GM23248 (cell line): ENCODE data around the gene CPVL. TPM values are rescaled to one million over a fixed set of nuclear protein-coding genes. Genes with fewer than 3 reads are reported as not detected.

Experiments
- DNase-seq: peaks from one replicate; pipeline ENCODE4 v3.0.0-alpha.2; 2015
- H2AFZ ChIP-seq: fragments of 200-600 bp; sonication (generic); 2 replicates; pipeline ENCODE4 v1.6.1; 2016; ENCODE audit warnings: antibody characterized with exemption
- H3F3A ChIP-seq: fragments of 200-600 bp; sonication (generic); 2 replicates; pipeline ENCODE4 v1.6.1; 2016; ENCODE audit warnings: mild to moderate bottlenecking, antibody characterized with exemption, mixed run types; ENCODE audit not compliant: insufficient read depth
- H3K27ac ChIP-seq: fragments of 200-600 bp; sonication (generic); 2 replicates; pipeline ENCODE4 v1.5.1; 2016; ENCODE audit warnings: mild to moderate bottlenecking
- H3K27me3 ChIP-seq: fragments of 200-600 bp; sonication (generic); replicated peaks from 2 replicates; pipeline ENCODE4 v1.6.1; 2016; ENCODE audit warnings: mild to moderate bottlenecking; ENCODE audit not compliant: insufficient read depth
- H3K36me3 ChIP-seq: fragments of 200-600 bp; sonication (generic); 2 replicates; pipeline ENCODE4 v1.6.1; 2016; ENCODE audit warnings: low read depth, mild to moderate bottlenecking
- H3K4me1 ChIP-seq: fragments of 200-600 bp; sonication (generic); 2 replicates; pipeline ENCODE4 v1.6.1; 2016; ENCODE audit warnings: mild to moderate bottlenecking; ENCODE audit not compliant: insufficient read depth
- H3K4me2 ChIP-seq: fragments of 200-600 bp; sonication (generic); one replicate; pipeline ENCODE4 v1.6.1; 2016; ENCODE audit warnings: mild to moderate bottlenecking; ENCODE audit not compliant: unreplicated experiment
- H3K4me3 ChIP-seq: fragments of 200-600 bp; sonication (generic); 2 replicates; pipeline ENCODE4 v1.5.1; 2016; ENCODE audit warnings: mild to moderate bottlenecking
- H3K79me2 ChIP-seq: fragments of 200-600 bp; sonication (generic); 2 replicates; pipeline ENCODE4 v1.6.1; 2016; ENCODE audit warnings: mild to moderate bottlenecking; ENCODE audit not compliant: insufficient read depth
- H3K9ac ChIP-seq: fragments of 200-600 bp; sonication (generic); 2 replicates; pipeline ENCODE4 v1.6.1; 2016; ENCODE audit warnings: mild to moderate bottlenecking
- H3K9me2 ChIP-seq: fragments of 200-600 bp; sonication (generic); 2 replicates; pipeline ENCODE4 v1.6.1; 2016; ENCODE audit warnings: mixed run types, mild to moderate bottlenecking, moderate library complexity; ENCODE audit not compliant: insufficient read depth
- H3K9me3 ChIP-seq: fragments of 200-600 bp; sonication (generic); one replicate; pipeline ENCODE4 v1.6.1; 2017; ENCODE audit warnings: low read depth
- H4K20me1 ChIP-seq: fragments of 200-600 bp; sonication (generic); 2 replicates; pipeline ENCODE4 v1.6.0; 2016; ENCODE audit not compliant: insufficient read depth
- EZH2 ChIP-seq: fragments of 200-600 bp; sonication (generic); IDR thresholded peaks from 2 replicates; pipeline ENCODE4 v1.6.1; 2018; ENCODE audit warnings: antibody characterized with exemption, mild to moderate bottlenecking; ENCODE audit not compliant: insufficient read depth, poor library complexity, severe bottlenecking
- EZH2phosphoT487 ChIP-seq: fragments of 200-600 bp; sonication (generic); IDR thresholded peaks from 2 replicates; pipeline ENCODE4 v1.6.1; 2018; ENCODE audit warnings: antibody characterized with exemption, moderate library complexity, mild to moderate bottlenecking, low read depth; ENCODE audit not compliant: insufficient read depth
- WGBS, 2 experiments: methylation state at CpG; one replicate each; pipeline ENCODE4 v1.1.6; 2015 to 2017; ENCODE audit warnings: low lambda C conversion rate in 2 of 2, low coverage in 1 of 2; ENCODE audit errors: missing lambda C conversion rate in 2 of 2; 5-methylcytosine and 5-hydroxymethylcytosine counted together
- in situ Hi-C: fragments of 300-500 bp; cut with MboI; formaldehyde crosslinking; loops from 2 replicates; pipeline ENCODE4 v1.15.0; 2020
- polyA plus RNA-seq: library from polyadenylated mRNA; unstranded; fragments of >200 nt; fragmentation: Nextera tagmentation; extraction: Ambion mirVana; gene quantifications from 2 replicates; pipeline ENCODE4 v1.2.1, GENCODE V29; 2016
- total RNA-seq: library from RNA; depleted of rRNA; stranded (reverse); fragments of >200 nt; shearing (Covaris generic); gene quantifications from 2 replicates; pipeline ENCODE4 v1.2.3, GENCODE V29; 2014

CPVL gene
- total and polyA plus RNA-seq, 2 experiments from 2014 or later = not detected

DNA sequence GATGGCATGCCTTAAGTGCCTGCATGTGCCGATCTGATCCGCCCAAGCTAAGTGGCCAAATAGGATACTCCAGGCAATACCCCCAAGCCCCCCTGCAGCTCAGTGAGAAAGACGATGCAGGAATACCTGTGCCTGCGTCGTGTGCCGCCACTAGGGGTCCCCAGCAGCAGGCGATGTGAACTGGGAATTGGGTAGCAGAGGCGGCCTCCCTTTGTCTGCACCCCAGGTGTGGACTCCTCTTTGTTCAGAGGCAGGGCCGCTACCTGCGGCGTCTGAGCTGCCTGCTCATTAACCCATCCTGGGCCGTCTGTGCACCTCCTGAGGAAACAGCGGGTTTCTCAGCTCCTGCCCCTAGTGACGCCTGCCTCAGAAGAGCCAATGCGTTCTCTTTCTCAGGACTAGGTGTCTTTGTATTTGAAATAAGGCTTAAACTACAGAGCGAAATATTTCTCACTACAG lies 43.4 kb upstream of the CPVL start:
- H3K4me3 ChIP-seq = no peak overlapping the region
- WGBS, 2 experiments = 19% methylated on average over 15 to 16 of the region's 16 CpGs
- H3K4me2 ChIP-seq = no peak overlapping the region
- H3K27ac ChIP-seq = no peak overlapping the region
- H3K9ac ChIP-seq = no peak overlapping the region
- no peaks in the 10 kb centered on the region for H3K4me1 ChIP-seq
- no peak for TF ChIP-seq EZH2
- no peak for TF ChIP-seq EZH2phosphoT487
- no peaks in the 10 kb centered on the region for H3F3A ChIP-seq
- DNase-seq = peak; percentile 52
- in situ Hi-C loops = no loop called here
- no peaks in the 10 kb centered on the region for H3K79me2 ChIP-seq
- no peak overlapping the region for H2AFZ ChIP-seq
- H3K9me3 ChIP-seq = no peaks in the 10 kb centered on the region
- no peaks in the 10 kb centered on the region for H3K36me3 ChIP-seq
- H3K9me2 ChIP-seq = no peaks in the 10 kb centered on the region
- H4K20me1 ChIP-seq = no peaks in the 10 kb centered on the region
- peaks cover 39% of the 10 kb centered on the region for H3K27me3 ChIP-seq

DNA sequence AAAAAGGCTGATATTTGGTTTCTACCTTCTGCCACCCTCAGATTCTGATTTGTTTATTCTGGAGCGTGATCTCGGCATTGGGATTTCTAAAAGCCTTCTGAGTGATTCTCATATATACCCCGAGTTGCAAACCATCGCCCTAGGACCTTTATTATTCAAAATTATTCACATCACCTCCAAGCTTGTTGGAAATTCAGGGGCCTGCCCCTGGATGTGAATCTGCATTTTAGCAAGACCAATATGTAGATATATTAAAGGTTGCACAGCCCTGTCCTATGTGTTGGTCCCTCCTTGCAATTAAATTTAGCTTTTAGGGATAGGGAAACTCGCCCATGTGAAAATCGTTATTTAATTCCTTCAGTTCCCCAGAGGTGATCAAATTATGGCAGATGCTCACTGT lies 39.3 kb upstream of the CPVL start:
- no peak overlapping the region for H3K4me2 ChIP-seq
- no peaks in the 10 kb centered on the region for H4K20me1 ChIP-seq
- no peak overlapping the region for H3K4me3 ChIP-seq
- TF ChIP-seq EZH2phosphoT487 (no peak), EZH2 (no peak)
- H3K9me3 ChIP-seq = no peaks in the 10 kb centered on the region
- no peaks in the 10 kb centered on the region for H3K4me1 ChIP-seq
- no peak overlapping the region for H2AFZ ChIP-seq
- in situ Hi-C loops = no loop called here
- H3K79me2 ChIP-seq = no peaks in the 10 kb centered on the region
- H3K36me3 ChIP-seq = no peaks in the 10 kb centered on the region
- H3F3A ChIP-seq = no peaks in the 10 kb centered on the region
- H3K9me2 ChIP-seq = no peaks in the 10 kb centered on the region
- no peak overlapping the region for H3K9ac ChIP-seq
- no peak for DNase-seq
- no peak overlapping the region for H3K27ac ChIP-seq
- H3K27me3 ChIP-seq = peaks cover 35% of the 10 kb centered on the region
- 76 to 85% methylated on average over 6 of the region's 6 CpGs for WGBS, 2 experiments

DNA sequence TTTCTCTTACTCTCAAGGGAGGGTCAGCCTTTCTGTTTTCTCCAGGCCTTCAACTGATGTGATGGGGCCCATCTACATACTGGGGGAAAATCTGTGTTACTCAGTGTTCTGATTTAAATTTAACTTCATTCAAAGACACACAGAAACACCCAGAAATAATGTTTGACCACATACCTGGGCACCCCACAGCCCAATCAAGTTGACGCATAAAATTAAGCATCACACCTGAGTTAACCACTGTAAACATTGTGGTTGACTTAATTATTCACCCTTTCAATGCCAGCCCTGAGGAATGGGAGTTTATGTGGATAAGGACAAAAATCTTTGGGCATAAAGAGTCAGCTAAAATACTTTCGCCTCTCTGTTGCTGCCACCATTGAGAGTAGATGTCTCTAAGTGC lies 38.3 kb upstream of the CPVL start:
- Histone ChIP-seq H3K27ac (no peak overlapping the region), H3K4me3 (no peak overlapping the region), H4K20me1 (no peaks in the 10 kb centered on the region), H3K9me2 (no peaks in the 10 kb centered on the region), H3K9ac (no peak overlapping the region), H3F3A (no peaks in the 10 kb centered on the region), H3K4me1 (no peaks in the 10 kb centered on the region), H3K4me2 (no peak overlapping the region), H3K36me3 (no peaks in the 10 kb centered on the region), H3K79me2 (no peaks in the 10 kb centered on the region), H2AFZ (no peak overlapping the region), H3K9me3 (no peaks in the 10 kb centered on the region), H3K27me3 (peaks cover 36% of the 10 kb centered on the region)
- DNase-seq = no peak
- TF ChIP-seq EZH2phosphoT487 = no peak
- TF ChIP-seq EZH2 = no peak
- 83 to 86% methylated on average over 2 of the region's 2 CpGs for WGBS, 2 experiments
- in situ Hi-C loops = no loop called here

DNA sequence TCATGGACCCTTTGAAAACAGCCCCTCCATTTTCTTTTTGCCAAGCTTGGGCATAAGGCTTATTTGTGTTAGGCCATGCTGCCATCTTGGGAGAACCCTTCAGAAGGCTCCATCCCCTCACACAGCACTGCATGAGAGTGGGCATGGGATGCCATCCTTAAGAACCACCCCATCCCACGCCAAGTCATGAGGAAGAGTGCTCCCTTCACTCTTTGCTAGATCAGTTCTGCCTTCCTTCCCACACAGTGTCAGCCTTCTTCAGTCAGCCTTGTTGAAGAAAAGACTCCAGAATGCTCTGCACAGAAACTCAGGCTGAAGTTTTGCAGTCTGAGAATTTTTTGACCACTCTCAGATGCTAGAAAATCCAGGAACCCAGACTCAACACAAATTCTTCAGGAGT lies 32.8 kb upstream of the CPVL start:
- H3K9me2 ChIP-seq = no peaks in the 10 kb centered on the region
- H2AFZ ChIP-seq = no peak overlapping the region
- no peak overlapping the region for H3K4me3 ChIP-seq
- in situ Hi-C loops = no loop called here
- H3K9me3 ChIP-seq = no peaks in the 10 kb centered on the region
- H3K9ac ChIP-seq = no peak overlapping the region
- TF ChIP-seq EZH2phosphoT487 = no peak
- no peak for TF ChIP-seq EZH2
- no peak for DNase-seq
- H3K27me3 ChIP-seq = peaks cover 37% of the 10 kb centered on the region
- WGBS, 2 experiments = 10 to 30% methylated on average over 1 of the region's 1 CpG
- no peaks in the 10 kb centered on the region for H3F3A ChIP-seq
- no peaks in the 10 kb centered on the region for H4K20me1 ChIP-seq
- no peaks in the 10 kb centered on the region for H3K36me3 ChIP-seq
- H3K27ac ChIP-seq = no peak overlapping the region
- H3K4me2 ChIP-seq = no peak overlapping the region
- H3K79me2 ChIP-seq = no peaks in the 10 kb centered on the region
- H3K4me1 ChIP-seq = no peaks in the 10 kb centered on the region

DNA sequence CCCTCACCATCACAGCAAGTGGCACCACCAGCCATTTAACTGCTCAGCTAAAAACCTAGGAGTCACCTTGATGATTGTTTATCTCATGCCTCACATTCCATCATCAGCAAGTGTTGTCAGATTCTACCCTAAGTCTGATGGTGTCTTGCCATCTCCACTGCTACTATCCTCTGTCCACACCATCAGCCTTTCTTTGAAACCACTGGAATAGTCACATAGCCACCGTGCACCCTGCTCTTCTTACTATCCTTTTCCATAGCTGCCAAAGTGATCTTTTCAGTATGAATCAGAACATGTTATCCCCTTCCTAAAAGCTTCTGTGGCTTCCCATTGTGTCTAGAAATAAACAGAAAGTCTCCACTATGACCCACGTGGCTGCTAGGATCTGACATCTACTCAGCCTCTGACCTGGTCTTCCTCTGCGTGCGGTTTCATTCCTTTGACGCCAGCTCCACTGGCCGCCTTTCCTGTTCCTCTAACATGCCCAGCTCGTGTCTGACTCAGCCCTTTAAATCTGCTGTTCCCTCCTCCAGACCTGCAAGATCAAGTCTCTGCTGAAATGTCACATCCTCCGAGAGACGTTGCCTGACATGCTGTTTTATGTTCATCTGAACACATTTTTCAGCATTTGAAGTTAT lies 31.7 kb upstream of the CPVL start:
- no peaks in the 10 kb centered on the region for H4K20me1 ChIP-seq
- no peak overlapping the region for H2AFZ ChIP-seq
- H3K27ac ChIP-seq = no peak overlapping the region
- no peak overlapping the region for H3K4me2 ChIP-seq
- in situ Hi-C loops = no loop called here
- 60 to 61% methylated on average over 9 of the region's 9 CpGs for WGBS, 2 experiments
- peaks cover 37% of the 10 kb centered on the region for H3K27me3 ChIP-seq
- DNase-seq = no peak
- H3K36me3 ChIP-seq = no peaks in the 10 kb centered on the region
- no peak overlapping the region for H3K4me3 ChIP-seq
- H3K9me3 ChIP-seq = no peaks in the 10 kb centered on the region
- H3K9me2 ChIP-seq = no peaks in the 10 kb centered on the region
- TF ChIP-seq EZH2phosphoT487 (no peak), EZH2 (no peak)
- no peaks in the 10 kb centered on the region for H3F3A ChIP-seq
- H3K79me2 ChIP-seq = no peaks in the 10 kb centered on the region
- H3K4me1 ChIP-seq = no peaks in the 10 kb centered on the region
- H3K9ac ChIP-seq = no peak overlapping the region
